GM12872 (cell line): ENCODE data around the gene IPCEF1.

Experiments
- TF ChIP-seq, protein P1 (sequence below): IDR thresholded peaks from 3 replicates; pipeline ENCODE4 v1.5.1; 2011; ENCODE audit warnings: low read depth, mild to moderate bottlenecking, low read length, moderate library complexity; ENCODE audit not compliant: insufficient read depth

IPCEF1 gene

DNA sequence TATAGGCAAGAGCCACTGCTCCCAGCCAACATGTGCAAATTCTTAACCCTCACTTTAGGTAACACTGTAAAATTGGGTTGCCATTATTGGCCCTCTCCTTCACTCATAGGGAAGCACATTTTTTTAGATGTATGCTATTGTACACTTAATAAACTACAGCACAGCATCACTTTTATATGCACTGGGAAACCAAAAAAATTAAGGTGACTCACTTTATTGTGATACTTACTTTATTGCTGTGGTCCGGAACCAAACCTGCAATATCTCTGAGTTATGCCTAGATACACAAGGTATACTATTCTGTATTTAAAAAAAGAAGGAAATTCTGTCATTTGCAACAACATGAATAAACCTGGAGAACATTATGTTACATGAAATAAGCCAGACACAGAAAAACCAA, 40.5 kb downstream of the IPCEF1 start:
- TF ChIP-seq, protein P1, sequence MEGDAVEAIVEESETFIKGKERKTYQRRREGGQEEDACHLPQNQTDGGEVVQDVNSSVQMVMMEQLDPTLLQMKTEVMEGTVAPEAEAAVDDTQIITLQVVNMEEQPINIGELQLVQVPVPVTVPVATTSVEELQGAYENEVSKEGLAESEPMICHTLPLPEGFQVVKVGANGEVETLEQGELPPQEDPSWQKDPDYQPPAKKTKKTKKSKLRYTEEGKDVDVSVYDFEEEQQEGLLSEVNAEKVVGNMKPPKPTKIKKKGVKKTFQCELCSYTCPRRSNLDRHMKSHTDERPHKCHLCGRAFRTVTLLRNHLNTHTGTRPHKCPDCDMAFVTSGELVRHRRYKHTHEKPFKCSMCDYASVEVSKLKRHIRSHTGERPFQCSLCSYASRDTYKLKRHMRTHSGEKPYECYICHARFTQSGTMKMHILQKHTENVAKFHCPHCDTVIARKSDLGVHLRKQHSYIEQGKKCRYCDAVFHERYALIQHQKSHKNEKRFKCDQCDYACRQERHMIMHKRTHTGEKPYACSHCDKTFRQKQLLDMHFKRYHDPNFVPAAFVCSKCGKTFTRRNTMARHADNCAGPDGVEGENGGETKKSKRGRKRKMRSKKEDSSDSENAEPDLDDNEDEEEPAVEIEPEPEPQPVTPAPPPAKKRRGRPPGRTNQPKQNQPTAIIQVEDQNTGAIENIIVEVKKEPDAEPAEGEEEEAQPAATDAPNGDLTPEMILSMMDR: no peak

DNA sequence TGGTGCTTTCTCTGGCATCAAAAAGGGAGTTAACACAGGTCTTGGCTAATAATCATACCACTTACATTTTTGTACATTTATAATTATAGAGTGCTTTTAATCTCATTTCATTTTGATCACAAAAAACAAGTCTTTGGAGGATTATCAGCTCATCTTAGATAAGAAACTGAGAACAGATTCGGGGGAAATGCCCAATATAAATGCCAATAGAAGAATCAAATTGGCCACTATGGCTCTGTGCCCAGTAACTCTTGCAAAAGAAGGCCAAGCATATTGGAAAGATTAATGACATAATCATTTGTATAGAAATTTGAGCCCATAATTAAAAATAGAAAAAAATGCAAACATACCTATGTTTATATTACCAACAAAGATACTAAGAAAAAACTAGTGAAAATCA, 42.5 kb downstream of the IPCEF1 start:
- TF ChIP-seq, protein P1: no peak

DNA sequence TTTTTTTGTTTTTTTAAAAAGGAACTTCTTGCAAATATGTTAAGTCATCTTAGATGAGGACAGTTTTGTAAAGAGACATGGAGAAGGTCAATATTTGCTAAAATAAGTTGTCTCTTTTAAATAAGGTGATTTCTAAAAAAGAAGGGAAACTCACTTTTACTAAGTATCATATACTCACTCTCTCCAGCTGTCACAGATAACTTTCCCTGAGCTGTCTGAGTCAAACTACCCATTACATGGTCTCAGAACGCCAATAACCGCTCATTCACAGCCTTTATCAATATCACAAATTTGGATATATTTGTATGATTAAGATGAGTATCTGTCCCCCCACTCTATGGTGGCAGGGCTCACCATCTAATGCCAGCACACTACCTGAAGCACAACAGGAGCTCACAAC, 47.6 kb downstream of the IPCEF1 start:
- TF ChIP-seq, protein P1: no peak

DNA sequence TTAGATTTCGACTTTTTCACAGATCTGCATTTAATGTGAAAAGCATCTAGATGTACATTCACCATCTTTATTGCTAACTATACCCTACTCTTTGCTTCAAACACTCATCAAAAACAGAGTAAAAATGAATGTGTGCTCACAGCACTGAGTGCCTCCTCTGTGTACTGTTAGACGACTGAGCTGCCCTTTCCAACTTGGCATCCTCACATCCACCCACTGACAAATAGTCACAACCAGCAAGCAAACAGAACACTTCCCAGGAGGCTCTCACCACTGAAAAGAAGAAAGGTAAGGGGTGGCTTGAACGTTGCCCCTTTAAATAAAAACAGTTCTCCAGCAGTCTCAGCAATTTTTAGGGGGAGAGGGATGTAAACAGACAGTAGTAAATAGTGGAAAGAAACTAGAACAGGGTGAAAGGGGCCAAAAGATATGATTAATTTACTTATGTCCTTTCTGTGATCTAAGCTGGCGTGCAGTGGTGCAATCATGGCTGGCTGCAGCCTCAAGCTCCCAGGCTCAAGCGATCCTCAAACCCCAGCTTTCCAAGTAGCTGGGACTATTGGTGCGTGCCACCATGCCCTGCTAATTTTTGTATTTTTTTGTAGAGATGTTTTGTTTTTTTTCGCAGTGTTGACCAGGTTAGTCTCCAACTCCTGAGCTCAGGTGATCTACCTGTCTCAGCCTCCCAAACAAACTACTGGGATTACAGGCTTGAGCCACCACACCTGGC, 48.7 kb downstream of the IPCEF1 start:
- TF ChIP-seq, protein P1: no peak

DNA sequence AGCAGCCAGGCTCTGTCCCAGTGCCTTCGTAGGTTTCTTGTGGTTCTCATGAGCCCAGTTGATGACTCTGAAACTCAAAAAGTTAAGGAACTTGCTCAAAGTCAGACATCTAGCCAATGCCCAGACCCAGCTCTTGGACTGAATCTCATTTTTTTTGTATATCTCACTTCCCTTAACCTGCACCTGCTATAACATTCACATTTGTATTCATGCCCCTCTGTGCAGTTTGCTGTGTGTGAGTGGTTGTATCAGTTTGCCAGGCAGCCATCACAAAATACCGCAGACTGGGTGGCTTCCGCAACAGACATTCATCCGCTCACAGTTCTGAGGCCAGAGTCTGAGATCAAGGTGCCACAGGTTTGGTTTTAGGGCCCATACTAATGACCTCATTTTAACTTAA, 49.9 kb downstream of the IPCEF1 start:
- TF ChIP-seq, protein P1: no peak

DNA sequence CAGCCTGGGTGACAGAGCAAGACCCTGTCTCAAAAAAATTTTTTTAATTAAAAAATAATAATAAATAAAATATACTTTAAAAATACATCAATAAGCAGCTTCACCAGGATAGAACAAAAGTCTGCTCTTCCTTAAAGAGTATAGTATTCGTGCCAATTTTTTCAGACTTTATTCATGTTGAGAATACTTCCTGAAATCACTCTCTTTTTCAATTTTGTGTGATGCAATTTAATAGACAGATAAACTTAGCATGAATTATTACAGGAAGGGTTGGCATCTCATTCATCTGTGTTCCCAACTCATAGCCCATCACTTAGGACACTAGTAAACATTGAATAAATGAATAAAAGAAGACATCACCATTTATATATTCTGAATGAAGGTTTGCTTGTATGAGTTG, 52.4 kb downstream of the IPCEF1 start:
- TF ChIP-seq, protein P1: no peak

DNA sequence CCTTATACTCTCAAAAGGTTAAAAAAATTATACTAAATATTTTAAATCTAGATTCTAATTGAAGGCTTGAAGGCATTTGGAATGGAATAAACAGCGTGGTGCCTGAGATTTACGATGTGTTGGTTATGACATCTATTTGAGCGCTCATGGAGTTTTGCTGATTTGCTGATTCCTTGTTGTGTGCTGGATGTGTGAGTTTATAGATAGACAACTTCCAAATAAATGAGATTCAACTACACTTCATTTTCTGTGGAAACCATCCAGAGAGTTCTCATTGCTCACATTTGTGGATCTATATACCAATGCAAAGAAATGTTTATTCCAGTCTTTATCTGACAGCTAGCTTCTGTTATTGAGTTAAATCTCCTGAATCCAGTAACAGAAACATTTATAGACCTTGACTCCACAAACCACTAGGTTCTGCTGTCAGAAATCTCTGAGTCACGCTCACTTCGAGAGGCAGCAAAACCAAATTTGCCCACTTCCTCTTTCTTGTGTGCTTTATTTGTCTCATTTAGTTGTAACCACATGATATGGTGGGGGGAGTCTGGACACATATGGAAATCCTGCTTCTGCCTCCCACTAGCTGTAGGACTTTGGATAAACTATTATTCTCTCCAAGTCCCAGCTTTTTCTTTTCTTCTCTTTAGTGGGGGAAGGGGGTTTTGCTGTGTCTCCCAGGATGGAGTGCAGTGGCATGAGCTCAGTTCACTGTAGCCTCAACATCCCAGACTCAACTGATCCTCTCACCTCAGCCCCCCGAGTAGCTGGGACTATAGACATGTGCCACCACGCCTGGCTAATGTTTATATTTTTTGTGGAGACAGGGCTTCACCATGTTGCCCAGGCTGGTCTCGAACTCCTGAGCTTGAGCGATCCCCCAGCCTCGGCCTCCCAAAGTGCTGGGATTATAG, 54.5 kb downstream of the IPCEF1 start:
- TF ChIP-seq, protein P1: no peak
